ENCODE data around the gene ZNF223. TPM values are rescaled to one million over a fixed set of nuclear protein-coding genes. Genes with fewer than 3 reads are reported as not detected.

ZNF223 gene
- total and polyA plus RNA-seq, 9 of the 15 experiments (the other 6 are each of a cell fraction or from before 2014, with no cell fraction given) = 0.21 to 1.8 (median 0.71) TPM

DNA sequence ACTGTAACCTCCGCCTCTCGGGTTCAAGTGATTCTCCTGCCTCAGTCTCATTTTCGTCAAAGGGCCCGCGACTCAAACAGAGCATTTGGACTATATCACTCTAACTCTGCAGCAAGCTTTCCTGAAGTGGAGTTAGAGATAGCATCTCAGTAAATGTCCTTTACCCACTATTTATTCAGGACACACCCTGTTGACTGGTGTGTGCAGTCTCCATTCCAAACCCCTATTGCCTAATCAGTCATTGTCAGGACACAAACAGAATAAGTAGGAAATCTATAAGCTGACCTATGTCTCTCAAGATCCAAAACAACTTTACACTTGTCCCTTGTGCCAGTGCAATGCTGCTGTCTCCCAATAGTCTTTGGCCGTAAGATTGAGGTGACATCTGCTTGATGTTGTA, 25.2 kb upstream of the ZNF223 start:
- DNase-seq (ENCODE audit: extremely low read depth in 1 of 4, low spot score in 3 of 4) (no peak), ATAC-seq (no peak), FAIRE-seq (no peak)
- Histone ChIP-seq H3K27me3 (ENCODE audit: control insufficient read depth in 2 of 2, insufficient read depth in 2 of 2, low read length in 2 of 2) (no peaks in the 10 kb centered on the region), H3K36me3 (ENCODE audit: control insufficient read depth, insufficient read depth, low read length) (peaks cover 4% of the 10 kb centered on the region; the same call in 1 of the 3 replicates), H3K79me2 (ENCODE audit: control insufficient read depth, insufficient read depth, low read length) (peaks cover 5% of the 10 kb centered on the region; the same call in 1 of the 3 replicates), H4K20me1 (replicated peaks; ENCODE audit: control insufficient read depth, insufficient read depth, low read length) (no peaks in the 10 kb centered on the region), H3K4me3 (no peak overlapping the region), H3K4me1 (replicated peaks in 1 of 2; ENCODE audit: control insufficient read depth in 2 of 2, insufficient read depth in 2 of 2, low read length in 2 of 2) (peaks cover 3 to 4% of the 10 kb centered on the region in 2 experiments; a peak in 1 of 5 replicates), H3K4me2 (ENCODE audit: insufficient read depth, low read length) (no peak overlapping the region), H3K9me3 (replicated peaks; ENCODE audit: control insufficient read depth, insufficient read depth, low read depth, low read length) (peaks cover 3% of the 10 kb centered on the region; the same call in 1 of the 2 replicates), H2AFZ (ENCODE audit: low read depth, low read length) (no peak overlapping the region), H3K27ac (ENCODE audit: extremely low read depth, low read depth, low read length) (no peak overlapping the region), H3K9ac (ENCODE audit: insufficient read depth in 1 of 2, low read depth in 2 of 2, low read length in 2 of 2) (no peak overlapping the region), H3K9me1 (ENCODE audit: control insufficient read depth, insufficient read depth, low read length) (no peaks in the 10 kb centered on the region)
- TF ChIP-seq ZNF274 (IDR thresholded peaks at IDR 0.05; ENCODE audit: borderline replicate concordance, low read depth, low read length) = no peak
- TF ChIP-seq MAFF (IDR thresholded peaks at IDR 0.05; ENCODE audit: low read length) = no peak
- 0 out of 2 replicates have a peak, but pooled peaks have one; percentile 24 for TF ChIP-seq CEBPB (tag; IDR thresholded peaks at IDR 0.05)
- no peak for TF ChIP-seq SMARCE1 (IDR thresholded peaks at IDR 0.05)
- TF ChIP-seq SMAD4 (CRISPR knock-in tag; conservative IDR thresholded peaks at IDR 0.05) = no peak
- TF ChIP-seq MEIS2 (IDR thresholded peaks at IDR 0.05; ENCODE audit: partially characterized antibody) = peak; percentile 8
- TF ChIP-seq NCOA4 (IDR thresholded peaks at IDR 0.05; ENCODE audit: partially characterized antibody) = no peak
- no TSS peak for BruUV-seq (replicated peaks)
- intact Hi-C loops (cut with micrococcal nuclease) (no loop called here), in situ Hi-C loops (cut with MboI) (no loop called here)
- 63% methylated on average over 6 of the region's 6 CpGs for WGBS (ENCODE audit: insufficient coverage, low coverage, missing lambda C conversion rate)
- ChIA-PET POLR2A (interaction anchor here (1.5 kb wide), 1 partner anchor 26 kb away, joined by 3 read pairs; no protein-coding TSS in a partner anchor), CTCF (ENCODE audit: low intra/inter-chr PET ratio) (no interaction called here)
